GM12891 (cell line): ENCODE measurements around the gene DHRS9.

Source experiments
- PAX5 ChIP-seq: IDR thresholded peaks from 2 replicates; pipeline ENCODE4 v1.6.1; 2011; ENCODE audit warnings: low read length, moderate library complexity, mild to moderate bottlenecking; ENCODE audit not compliant: insufficient read depth, severe bottlenecking
- TAF1 ChIP-seq: IDR thresholded peaks from 2 replicates; pipeline ENCODE4 v1.6.1; 2011; ENCODE audit warnings: low read depth, low read length, control low read depth

DNA sequence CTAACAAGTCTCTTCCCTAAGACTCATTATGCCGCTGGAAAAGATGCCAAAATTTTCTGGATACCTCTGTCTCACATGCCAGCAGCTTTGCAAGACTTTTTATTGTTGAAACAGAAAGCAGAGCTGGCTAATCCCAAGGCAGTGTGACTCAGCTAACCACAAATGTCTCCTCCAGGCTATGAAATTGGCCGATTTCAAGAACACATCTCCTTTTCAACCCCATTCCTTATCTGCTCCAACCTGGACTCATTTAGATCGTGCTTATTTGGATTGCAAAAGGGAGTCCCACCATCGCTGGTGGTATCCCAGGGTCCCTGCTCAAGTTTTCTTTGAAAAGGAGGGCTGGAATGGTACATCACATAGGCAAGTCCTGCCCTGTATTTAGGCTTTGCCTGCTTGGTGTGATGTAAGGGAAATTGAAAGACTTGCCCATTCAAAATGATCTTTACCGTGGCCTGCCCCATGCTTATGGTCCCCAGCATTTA, 26.3 kb downstream of the DHRS9 start:
- no peak for TF ChIP-seq TAF1
- no peak for TF ChIP-seq PAX5
